ENCODE measurements around the gene IMP4. TPM values are rescaled to one million over a fixed set of nuclear protein-coding genes. Genes with fewer than 3 reads are reported as not detected.
"Not testable (repeated sequence)": the region's sequence is repeated elsewhere in the genome, so short reads cannot be mapped to it uniquely, and the experiment has no call there.

Gene IMP4
- total and polyA plus RNA-seq, 4 experiments from 2014 or later = 72.6 to 96.7 (median 83.4) TPM

DNA sequence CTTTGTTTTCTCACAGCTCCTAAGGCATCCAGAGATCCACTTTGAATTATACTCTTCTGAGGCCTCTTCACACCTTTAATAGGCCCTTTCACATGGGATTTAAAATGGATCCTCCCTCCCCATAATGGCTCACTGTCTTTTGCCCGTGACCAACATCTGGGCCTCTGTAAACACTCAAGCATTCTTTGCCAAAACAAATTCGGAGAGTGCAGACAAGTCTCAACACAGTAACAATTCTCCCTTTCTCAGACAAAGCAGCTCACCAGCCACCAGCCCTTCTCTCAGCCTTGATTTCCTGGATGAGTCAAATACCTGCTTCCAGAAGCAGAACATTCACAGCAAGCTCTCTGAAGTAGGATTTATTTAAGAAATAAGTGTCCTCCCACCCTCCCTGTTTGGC is 14.0 kb upstream of the IMP4 start:
- H3K4me1 Mint-ChIP-seq = peaks cover 3 to 8% (median 6%) of the 10 kb centered on the region in 4 donors
- peaks cover 25 to 40% of the 10 kb centered on the region in 2 donors for H3K27me3 Mint-ChIP-seq
- CTCF ChIA-PET (ENCODE audit: partially characterized antibody) = interaction anchor here (6.2 to 8.8 kb wide), 2 partner anchors 14 to 391 kb away, joined by 64 to 79 read pairs; partner anchors contain the start of gene IMP4

DNA sequence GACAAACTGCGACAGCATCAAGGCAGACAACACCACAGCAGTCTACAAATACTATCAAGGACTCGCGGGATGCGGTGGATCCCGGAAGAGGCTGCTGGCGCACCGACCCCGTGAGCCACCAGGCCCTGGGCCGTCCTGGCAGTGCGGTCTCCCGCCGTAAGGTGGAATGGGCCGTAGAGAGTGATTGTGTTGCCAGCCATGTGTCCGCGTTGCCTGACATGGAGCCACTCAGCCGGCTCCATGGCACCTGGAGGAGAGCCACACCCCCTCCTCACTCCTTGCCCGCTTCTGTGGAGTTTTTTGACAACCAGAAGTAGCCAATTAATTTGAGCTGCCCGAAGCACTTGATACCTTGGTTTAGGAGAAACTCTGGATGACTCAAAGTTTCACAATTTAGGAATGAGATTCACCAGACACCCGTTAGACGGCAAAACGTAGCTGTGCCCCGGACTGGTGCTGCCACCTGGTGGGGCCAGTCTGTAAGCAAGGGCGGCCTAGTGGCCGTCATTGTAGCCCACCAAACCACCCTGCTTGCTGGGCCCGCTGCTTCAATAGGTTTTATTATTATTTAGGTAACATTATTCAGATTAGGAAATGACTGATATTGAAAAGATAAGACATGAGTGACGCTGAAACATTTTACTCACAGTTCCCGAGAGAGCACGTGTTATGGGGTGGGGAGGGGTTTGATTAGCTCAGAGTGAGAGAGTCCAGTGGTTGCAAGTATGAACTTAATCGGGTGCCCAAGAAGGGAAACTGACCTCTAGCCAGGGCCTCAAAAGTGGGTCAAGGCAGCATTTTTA is 10.2 kb upstream of the IMP4 start:
- intact Hi-C loops (cut with micrococcal nuclease) = loop anchor here (1.0 kb wide), 1 partner anchor 151 kb away; the partner anchor contains the start of gene SMPD4
- ChIA-PET POLR2A (ENCODE audit: partially characterized antibody) (interaction anchor here (0.9 to 2.5 kb wide), 2 partner anchors 10 to 760 kb away, joined by 3 to 17 read pairs; partner anchors contain the start of gene IMP4), CTCF (ENCODE audit: partially characterized antibody) (interaction anchor here (0.7 to 8.8 kb wide), 16 partner anchors 10 to 410 kb away, joined by 3 to 79 read pairs (median 3); partner anchors contain the start of genes IMP4 and SMPD4)
- Mint-ChIP-seq H3K9me3 (peaks cover 0 to 4% (median 0%) of the 10 kb centered on the region in 8 donors), H3K27me3 (peaks cover 14 to 21% of the 10 kb centered on the region in 2 donors), H3K4me3 (peak overlapping the region in 7 of 8 donors; percentile 16 to 63 (median 54)), H3K36me3 (peaks cover 0 to 7% of the 10 kb centered on the region in 2 donors), H3K4me1 (peaks cover 3 to 17% (median 7%) of the 10 kb centered on the region in 4 donors), H3K27ac (peak overlapping the region in 2 of 7 donors; percentile 24 to 58)
- DNase-seq = peak; percentile 54 to 64 (median 60)
- H3K27ac ChIP-seq (ENCODE audit: low read depth, low read length) = no peak overlapping the region
- no peaks in the 10 kb centered on the region for H3K9me3 ChIP-seq (ENCODE audit: control insufficient read depth in 1 of 2, low read length in 2 of 2)
- H3K27me3 ChIP-seq (ENCODE audit: insufficient read depth, low read length) = no peaks in the 10 kb centered on the region
- H3K4me3 ChIP-seq (ENCODE audit: low read length in 2 of 2) = no peak overlapping the region
- no peaks in the 10 kb centered on the region for H3K36me3 ChIP-seq (ENCODE audit: insufficient read depth, low read length)
- peaks cover 4% of the 10 kb centered on the region for H3K4me1 ChIP-seq (ENCODE audit: insufficient read depth, low read length)

More for the DNA sequence above, 14.0 kb upstream of the IMP4 start:
- H3K9me3 ChIP-seq (ENCODE audit: control insufficient read depth in 1 of 2, low read length in 2 of 2) = no peaks in the 10 kb centered on the region
- no peak for DNase-seq
- Mint-ChIP-seq H3K27ac (no peak overlapping the region), H3K9me3 (peaks cover 0 to 2% (median 0%) of the 10 kb centered on the region in 8 donors), H3K4me3 (no peak overlapping the region), H3K36me3 (no peaks in the 10 kb centered on the region)
- H3K27ac ChIP-seq (ENCODE audit: low read depth, low read length) = no peak overlapping the region
- H3K36me3 ChIP-seq (ENCODE audit: insufficient read depth, low read length) = no peaks in the 10 kb centered on the region
- no peak overlapping the region for H3K4me3 ChIP-seq (ENCODE audit: low read length in 2 of 2)
- POLR2A ChIA-PET (ENCODE audit: partially characterized antibody) = no interaction called here
- intact Hi-C loops (cut with micrococcal nuclease) = no loop called here
- peaks cover 4% of the 10 kb centered on the region for H3K27me3 ChIP-seq (ENCODE audit: insufficient read depth, low read length)
- peaks cover 4% of the 10 kb centered on the region for H3K4me1 ChIP-seq (ENCODE audit: insufficient read depth, low read length)

GRCh38 chr2:130333253-130333652 is 9.4 kb upstream of the IMP4 start:
- peaks cover 3 to 21% (median 7%) of the 10 kb centered on the region in 4 donors for H3K4me1 Mint-ChIP-seq
- H3K9me3 ChIP-seq (ENCODE audit: control insufficient read depth in 1 of 2, low read length in 2 of 2); intact Hi-C loops (cut with micrococcal nuclease); H3K27ac Mint-ChIP-seq; H3K36me3 ChIP-seq (ENCODE audit: insufficient read depth, low read length); H3K27me3 ChIP-seq (ENCODE audit: insufficient read depth, low read length); H3K4me3 ChIP-seq (ENCODE audit: low read length in 2 of 2); H3K9me3 Mint-ChIP-seq; H3K27ac ChIP-seq (ENCODE audit: low read depth, low read length); H3K4me1 ChIP-seq (ENCODE audit: insufficient read depth, low read length); H3K4me3 Mint-ChIP-seq; DNase-seq: not testable (repeated sequence)
- H3K27me3 Mint-ChIP-seq = peaks cover 12 to 21% of the 10 kb centered on the region in 2 donors
- POLR2A ChIA-PET (ENCODE audit: partially characterized antibody) = interaction anchor here (0.9 to 2.5 kb wide), 2 partner anchors 9 to 759 kb away, joined by 3 to 17 read pairs; partner anchors contain the start of gene IMP4
- CTCF ChIA-PET (ENCODE audit: partially characterized antibody) = interaction anchor here (0.7 to 8.8 kb wide), 13 partner anchors 9 to 400 kb away, joined by 3 to 79 read pairs (median 6); partner anchors contain the start of genes IMP4 and SMPD4
- peaks cover 7 to 13% of the 10 kb centered on the region in 2 donors for H3K36me3 Mint-ChIP-seq

DNA sequence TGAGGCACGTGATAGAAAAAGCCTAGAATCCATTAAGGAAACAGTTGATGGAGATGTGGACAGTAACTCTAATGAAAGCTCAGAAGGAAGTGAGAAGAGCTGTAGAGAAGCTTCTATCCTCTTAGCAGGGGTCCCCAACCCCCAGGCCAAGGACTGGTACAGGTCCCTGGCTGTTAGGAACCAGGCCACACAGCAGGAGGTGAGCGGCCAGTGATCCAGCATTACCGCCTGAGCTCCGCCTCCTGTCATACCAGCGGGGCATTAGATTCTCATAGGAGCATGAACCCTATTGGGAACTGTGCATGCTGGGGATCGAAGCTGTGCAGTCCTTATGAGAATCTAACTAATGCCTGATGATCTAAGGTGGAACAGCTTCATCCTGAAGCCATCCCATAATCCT is 8.7 kb upstream of the IMP4 start:
- CTCF ChIA-PET (ENCODE audit: partially characterized antibody) = interaction anchor here (1.0 to 8.8 kb wide), 9 partner anchors 8 to 396 kb away, joined by 3 to 79 read pairs (median 8); partner anchors contain the start of genes IMP4 and SMPD4

GRCh38 chr2:130335226-130335625 is 7.5 kb upstream of the IMP4 start:
- ChIA-PET CTCF (ENCODE audit: partially characterized antibody) (interaction anchor here (0.6 to 8.8 kb wide), 6 partner anchors 13 to 398 kb away, joined by 3 to 79 read pairs (median 6); no protein-coding TSS in a partner anchor), POLR2A (ENCODE audit: partially characterized antibody) (no interaction called here)
- Mint-ChIP-seq H3K27me3 (peaks cover 5 to 12% of the 10 kb centered on the region in 2 donors), H3K4me3 (peak overlapping the region in 1 of 8 donors; percentile 18), H3K27ac (peak overlapping the region in 1 of 7 donors; percentile 96), H3K9me3 (peaks cover 0 to 4% (median 0%) of the 10 kb centered on the region in 8 donors), H3K36me3 (peaks cover 23 to 32% of the 10 kb centered on the region in 2 donors), H3K4me1 (peaks cover 8 to 30% (median 13%) of the 10 kb centered on the region in 4 donors)
- Histone ChIP-seq H3K36me3 (ENCODE audit: insufficient read depth, low read length) (peaks cover 19% of the 10 kb centered on the region), H3K4me1 (ENCODE audit: insufficient read depth, low read length) (peaks cover 4% of the 10 kb centered on the region), H3K27ac (ENCODE audit: low read depth, low read length) (no peak overlapping the region), H3K9me3 (ENCODE audit: control insufficient read depth in 1 of 2, low read length in 2 of 2) (no peaks in the 10 kb centered on the region), H3K4me3 (ENCODE audit: low read length in 2 of 2) (no peak overlapping the region), H3K27me3 (ENCODE audit: insufficient read depth, low read length) (no peaks in the 10 kb centered on the region)
- no peak for DNase-seq
- intact Hi-C loops (cut with micrococcal nuclease) = no loop called here

More for the DNA sequence above, 8.7 kb upstream of the IMP4 start:
- Histone ChIP-seq H3K4me3 (ENCODE audit: low read length in 2 of 2) (no peak overlapping the region), H3K27ac (ENCODE audit: low read depth, low read length) (no peak overlapping the region), H3K27me3 (ENCODE audit: insufficient read depth, low read length) (no peaks in the 10 kb centered on the region), H3K4me1 (ENCODE audit: insufficient read depth, low read length) (peaks cover 4% of the 10 kb centered on the region), H3K36me3 (ENCODE audit: insufficient read depth, low read length) (peaks cover 13% of the 10 kb centered on the region), H3K9me3 (ENCODE audit: control insufficient read depth in 1 of 2, low read length in 2 of 2) (no peaks in the 10 kb centered on the region)
- intact Hi-C loops (cut with micrococcal nuclease) = no loop called here
- no peak for DNase-seq
- POLR2A ChIA-PET (ENCODE audit: partially characterized antibody) = interaction anchor here (2.5 kb wide), 1 partner anchor 8 kb away, joined by 17 read pairs; the partner anchor contains the start of gene IMP4
- peaks cover 5 to 16% of the 10 kb centered on the region in 2 donors for H3K27me3 Mint-ChIP-seq
- no peak overlapping the region for H3K4me3 Mint-ChIP-seq
- no peak overlapping the region for H3K27ac Mint-ChIP-seq
- peaks cover 3 to 21% (median 9%) of the 10 kb centered on the region in 4 donors for H3K4me1 Mint-ChIP-seq
- H3K36me3 Mint-ChIP-seq = peaks cover 12 to 20% of the 10 kb centered on the region in 2 donors
- peaks cover 0 to 4% (median 0%) of the 10 kb centered on the region in 8 donors for H3K9me3 Mint-ChIP-seq

DNA sequence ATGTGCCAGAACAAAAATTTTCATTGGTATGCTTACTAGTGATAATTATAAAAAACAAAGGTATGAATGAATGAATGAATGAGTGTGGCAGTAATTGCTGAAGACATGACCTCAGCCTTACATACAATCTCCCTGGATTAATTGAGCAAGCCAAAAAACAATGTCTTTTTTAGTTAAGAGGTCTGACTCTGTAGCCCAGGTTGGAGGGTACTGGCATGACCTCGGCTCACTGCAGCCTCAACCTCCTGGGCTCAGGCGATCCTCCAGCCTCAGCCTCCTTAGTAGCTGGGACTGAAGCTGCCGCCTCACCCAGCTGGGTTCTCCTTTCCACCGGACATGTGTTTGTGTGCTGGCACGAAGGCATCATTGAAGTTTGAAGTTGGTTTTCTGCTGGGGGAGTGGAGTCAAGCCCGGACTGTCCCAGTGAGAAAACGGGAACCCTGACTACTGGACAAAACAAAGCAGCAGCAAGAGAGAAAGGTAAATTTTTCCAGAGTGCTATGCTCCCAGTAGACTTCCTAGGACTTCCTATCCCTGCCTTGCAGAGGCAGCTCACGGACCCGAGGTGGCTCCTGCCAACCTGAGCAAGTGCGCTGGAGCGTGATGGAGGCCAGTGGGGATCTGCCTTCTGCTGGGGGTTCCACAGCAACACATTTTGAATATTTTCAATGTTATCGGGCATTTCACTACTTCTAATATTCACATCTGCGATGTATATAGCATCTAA is 6.4 kb upstream of the IMP4 start:
- Mint-ChIP-seq H3K9me3 (peaks cover 0 to 2% (median 0%) of the 10 kb centered on the region in 8 donors), H3K4me1 (peaks cover 15 to 38% (median 21%) of the 10 kb centered on the region in 4 donors), H3K27me3 (peaks cover 5 to 7% of the 10 kb centered on the region in 2 donors), H3K27ac (peak overlapping the region; percentile 4 to 96 (median 76)), H3K4me3 (peak overlapping the region in 1 of 8 donors; percentile 80), H3K36me3 (peaks cover 30 to 38% of the 10 kb centered on the region in 2 donors)
- Histone ChIP-seq H3K36me3 (ENCODE audit: insufficient read depth, low read length) (peaks cover 24% of the 10 kb centered on the region), H3K4me3 (ENCODE audit: low read length in 2 of 2) (no peak overlapping the region), H3K27me3 (ENCODE audit: insufficient read depth, low read length) (no peaks in the 10 kb centered on the region), H3K4me1 (ENCODE audit: insufficient read depth, low read length) (peaks cover 12% of the 10 kb centered on the region), H3K9me3 (ENCODE audit: control insufficient read depth in 1 of 2, low read length in 2 of 2) (no peaks in the 10 kb centered on the region), H3K27ac (ENCODE audit: low read depth, low read length) (no peak overlapping the region)
- CTCF ChIA-PET (ENCODE audit: partially characterized antibody) = interaction anchor here (0.6 to 8.8 kb wide), 4 partner anchors 34 to 399 kb away, joined by 4 to 79 read pairs (median 6); no protein-coding TSS in a partner anchor
- POLR2A ChIA-PET (ENCODE audit: partially characterized antibody) = interaction anchor here (1.0 kb wide), 1 partner anchor 155 kb away, joined by 3 read pairs; the partner anchor contains the start of gene SMPD4
- no peak for DNase-seq
- intact Hi-C loops (cut with micrococcal nuclease) = no loop called here
